NB4 (cell line): ENCODE data around the gene MAG.
A peak's percentile ranks its signal among the peaks of the same experiment; 100 is the strongest.

Experiments
- DNase-seq: peaks from one replicate; pipeline ENCODE4 v3.0.0; 2010; ENCODE audit warnings: low read depth
- H3K4me3 ChIP-seq: one replicate; pipeline ENCODE4 v1.5.1; 2011; ENCODE audit warnings: mild to moderate bottlenecking, low read depth, low read length, moderate library complexity
- MYC ChIP-seq: IDR thresholded peaks from 2 replicates; pipeline ENCODE4 v1.6.1; 2011; ENCODE audit warnings: low read depth, low read length
- POLR2A ChIP-seq: IDR thresholded peaks from 2 replicates; pipeline ENCODE4 v1.6.1; 2011; ENCODE audit warnings: mild to moderate bottlenecking; ENCODE audit not compliant: insufficient read length; ENCODE audit errors: extremely low read depth
- TF ChIP-seq, protein P1 (sequence below): IDR thresholded peaks from one replicate; pipeline ENCODE4 v1.5.1; 2012; ENCODE audit warnings: low read depth, low read length
- TF ChIP-seq, protein P2 (sequence below): IDR thresholded peaks from 2 replicates; pipeline ENCODE4 v1.6.1; 2011; ENCODE audit warnings: low read depth, low read length

MAG gene

DNA sequence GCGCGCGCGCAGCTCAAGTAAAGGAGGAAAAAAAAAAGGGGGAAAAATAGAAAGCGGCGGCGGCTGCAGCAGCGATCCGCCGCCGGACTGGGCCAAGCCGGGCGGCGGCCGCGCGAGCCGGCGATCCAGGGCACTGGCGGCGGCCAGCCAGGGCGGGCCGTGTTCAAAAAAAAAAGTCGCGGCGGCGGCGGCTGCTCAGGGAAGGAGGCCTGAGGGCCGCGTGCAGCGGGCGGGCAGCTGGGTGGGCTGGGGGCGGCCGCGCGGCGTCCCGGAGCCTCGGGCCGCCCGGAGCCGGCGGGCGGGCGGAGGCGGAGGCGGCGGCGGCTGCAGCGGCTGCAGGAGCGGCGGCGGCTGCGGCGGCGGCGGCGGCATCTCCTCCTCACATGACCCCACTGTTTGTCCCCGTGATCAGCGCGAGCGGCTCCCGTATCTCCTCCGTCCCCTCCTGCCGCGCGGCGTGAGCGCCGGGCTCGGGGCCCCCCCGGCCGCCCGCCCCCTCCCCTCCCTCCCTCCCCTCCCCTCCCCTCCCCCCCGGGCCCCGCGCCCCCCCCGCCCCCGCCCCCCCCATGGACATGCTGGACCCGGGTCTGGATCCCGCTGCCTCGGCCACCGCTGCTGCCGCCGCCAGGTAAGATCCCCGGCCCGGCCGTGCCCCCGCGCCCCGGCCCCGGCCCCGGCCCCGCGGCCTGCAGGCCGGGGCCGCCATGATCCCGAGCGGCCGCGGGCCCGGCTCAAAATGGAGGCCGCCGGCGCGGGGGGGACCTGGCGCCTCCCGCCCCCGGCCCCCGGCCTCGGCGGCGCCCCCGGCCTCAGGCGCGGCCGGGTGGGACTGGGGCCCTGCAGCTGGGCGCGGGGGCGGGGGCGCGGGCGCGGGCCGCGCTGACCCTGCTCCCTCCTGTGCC lies 23.2 kb upstream of the MAG start, which contains the start of gene USF2:
USF2 (plus strand) TSS at position 427 of the 902 bp plus-strand sequence; CDS start at position 567, 140 bp downstream.
- TF ChIP-seq, protein P1, sequence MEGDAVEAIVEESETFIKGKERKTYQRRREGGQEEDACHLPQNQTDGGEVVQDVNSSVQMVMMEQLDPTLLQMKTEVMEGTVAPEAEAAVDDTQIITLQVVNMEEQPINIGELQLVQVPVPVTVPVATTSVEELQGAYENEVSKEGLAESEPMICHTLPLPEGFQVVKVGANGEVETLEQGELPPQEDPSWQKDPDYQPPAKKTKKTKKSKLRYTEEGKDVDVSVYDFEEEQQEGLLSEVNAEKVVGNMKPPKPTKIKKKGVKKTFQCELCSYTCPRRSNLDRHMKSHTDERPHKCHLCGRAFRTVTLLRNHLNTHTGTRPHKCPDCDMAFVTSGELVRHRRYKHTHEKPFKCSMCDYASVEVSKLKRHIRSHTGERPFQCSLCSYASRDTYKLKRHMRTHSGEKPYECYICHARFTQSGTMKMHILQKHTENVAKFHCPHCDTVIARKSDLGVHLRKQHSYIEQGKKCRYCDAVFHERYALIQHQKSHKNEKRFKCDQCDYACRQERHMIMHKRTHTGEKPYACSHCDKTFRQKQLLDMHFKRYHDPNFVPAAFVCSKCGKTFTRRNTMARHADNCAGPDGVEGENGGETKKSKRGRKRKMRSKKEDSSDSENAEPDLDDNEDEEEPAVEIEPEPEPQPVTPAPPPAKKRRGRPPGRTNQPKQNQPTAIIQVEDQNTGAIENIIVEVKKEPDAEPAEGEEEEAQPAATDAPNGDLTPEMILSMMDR = no peak
- TF ChIP-seq POLR2A = peak; percentile 10
- TF ChIP-seq, protein P2, sequence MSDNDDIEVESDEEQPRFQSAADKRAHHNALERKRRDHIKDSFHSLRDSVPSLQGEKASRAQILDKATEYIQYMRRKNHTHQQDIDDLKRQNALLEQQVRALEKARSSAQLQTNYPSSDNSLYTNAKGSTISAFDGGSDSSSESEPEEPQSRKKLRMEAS = no peak
- no peak for TF ChIP-seq MYC
- peak within 1 kb of the TSS; percentile 70 for H3K4me3 ChIP-seq
- DNase-seq = peak; percentile 61

DNA sequence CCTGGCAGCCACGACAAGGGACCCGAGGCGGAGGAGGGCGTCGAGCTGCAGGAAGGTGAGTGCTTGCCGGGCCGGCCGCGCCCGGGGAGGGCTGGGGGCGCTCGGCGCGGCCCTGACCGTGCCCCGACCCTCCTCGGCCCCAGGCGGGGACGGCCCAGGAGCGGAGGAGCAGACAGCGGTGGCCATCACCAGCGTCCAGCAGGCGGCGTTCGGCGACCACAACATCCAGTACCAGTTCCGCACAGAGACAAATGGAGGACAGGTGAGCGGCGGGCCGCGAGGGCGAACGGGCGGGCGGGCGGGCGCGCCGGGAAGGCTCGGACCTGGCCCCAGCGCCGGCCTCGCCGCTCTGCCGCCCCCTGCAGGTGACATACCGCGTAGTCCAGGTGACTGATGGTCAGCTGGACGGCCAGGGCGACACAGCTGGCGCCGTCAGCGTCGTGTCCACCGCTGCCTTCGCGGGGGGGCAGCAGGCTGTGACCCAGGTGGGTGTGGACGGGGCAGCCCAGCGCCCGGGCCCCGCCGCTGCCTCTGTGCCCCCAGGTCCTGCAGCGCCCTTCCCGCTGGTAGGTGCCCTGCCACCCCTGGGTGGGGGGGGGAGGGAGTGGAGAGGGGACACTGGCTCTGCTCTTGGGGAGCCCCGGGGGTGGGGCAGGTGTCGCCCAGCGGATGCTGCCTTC lies 22.4 kb upstream of the MAG start:
- DNase-seq = peak; percentile 81
- TF ChIP-seq, protein P1 = no peak
- TF ChIP-seq, protein P2 = no peak
- TF ChIP-seq MYC (no peak), POLR2A (no peak)
- H3K4me3 ChIP-seq = no peak overlapping the region

DNA sequence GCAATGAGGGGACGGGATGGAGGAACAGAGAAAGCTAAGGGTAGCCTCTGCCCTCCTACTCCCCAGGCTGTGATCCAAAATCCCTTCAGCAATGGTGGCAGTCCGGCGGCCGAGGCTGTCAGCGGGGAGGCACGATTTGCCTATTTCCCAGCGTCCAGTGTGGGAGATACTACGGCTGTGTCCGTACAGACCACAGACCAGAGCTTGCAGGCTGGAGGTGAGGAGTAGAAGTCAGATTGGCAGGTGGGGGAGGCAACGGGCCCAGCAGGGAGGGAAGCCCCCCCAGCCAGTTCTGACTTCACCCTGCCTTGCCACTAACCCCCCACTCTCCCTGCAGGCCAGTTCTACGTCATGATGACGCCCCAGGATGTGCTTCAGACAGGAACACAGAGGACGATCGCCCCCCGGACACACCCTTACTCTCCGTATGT lies 21.6 kb upstream of the MAG start:
- DNase-seq = no peak
- no peak for TF ChIP-seq MYC
- TF ChIP-seq, protein P2 = no peak
- TF ChIP-seq, protein P1 = no peak
- TF ChIP-seq POLR2A = no peak
- no peak overlapping the region for H3K4me3 ChIP-seq

DNA sequence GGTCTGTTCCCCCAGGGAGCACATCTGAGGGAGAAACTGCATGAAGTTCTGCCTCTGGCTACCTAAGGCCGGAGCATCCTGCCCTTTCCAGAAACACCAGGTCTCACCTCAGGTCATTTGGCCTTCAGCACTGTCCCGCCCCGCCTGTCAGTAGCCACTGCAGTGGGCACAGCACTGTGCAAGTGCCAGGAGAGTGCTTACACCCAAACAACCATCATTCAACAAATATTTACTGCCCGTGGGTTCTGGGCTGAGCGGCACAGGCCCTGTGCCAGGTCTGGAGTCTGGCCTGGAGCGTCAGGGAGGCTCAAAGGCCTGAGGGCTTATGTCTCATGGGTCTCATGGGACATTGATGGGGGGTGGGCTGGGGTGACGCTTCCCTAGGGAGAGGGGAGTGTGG lies 20.4 kb upstream of the MAG start:
- TF ChIP-seq, protein P2 = no peak
- TF ChIP-seq MYC (no peak), POLR2A (no peak)
- TF ChIP-seq, protein P1 = no peak
- no peak for DNase-seq
- H3K4me3 ChIP-seq = no peak overlapping the region

DNA sequence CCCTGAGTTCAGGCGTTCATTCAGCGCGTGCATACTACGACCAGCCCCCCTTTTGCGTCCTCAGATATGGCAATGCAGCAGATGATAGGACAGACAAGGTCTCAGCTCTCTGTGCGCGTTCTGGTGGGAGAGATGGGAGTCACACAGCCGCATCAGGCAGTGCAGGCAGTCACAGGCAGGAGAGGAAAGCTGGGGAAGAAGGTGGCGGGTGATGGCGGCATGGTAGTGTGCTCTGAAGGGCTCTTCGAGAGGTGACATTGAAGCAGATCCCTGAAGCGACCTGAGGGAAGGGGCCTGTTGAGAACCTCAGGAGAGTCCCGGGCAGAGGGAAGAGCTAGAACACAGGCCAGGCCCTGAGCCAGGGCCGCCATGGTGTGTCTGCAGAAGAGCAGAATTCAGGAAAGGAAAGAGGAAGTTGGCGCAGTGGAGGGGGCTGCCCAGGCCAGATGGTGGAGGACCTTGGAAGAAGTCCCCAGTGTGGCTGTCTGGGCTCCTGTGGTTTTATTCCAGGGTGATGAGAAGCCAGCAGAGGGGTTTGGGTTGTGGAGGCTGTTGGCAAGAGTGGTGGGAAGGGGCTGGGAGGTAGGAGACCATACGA lies 19.7 kb upstream of the MAG start:
- H3K4me3 ChIP-seq = no peak overlapping the region
- TF ChIP-seq, protein P1 = no peak
- TF ChIP-seq, protein P2 = no peak
- TF ChIP-seq POLR2A (no peak), MYC (no peak)
- DNase-seq = peak; percentile 63
